ENCODE data around the gene NR4A3.
A peak's percentile ranks its signal among the peaks of the same experiment; 100 is the strongest.

Gene NR4A3

GRCh38 chr9:99816392-99816791 lies 5.3 kb upstream of the NR4A3 start:
- DNase-seq = no peak

GRCh38 chr9:99818500-99818899 lies 3.2 kb upstream of the NR4A3 start:
- DNase-seq = peak; percentile 60

- DNase-seq = peak; percentile 93
These were observed 2.4 kb upstream of the NR4A3 start for GRCh38 chr9:99819123-99819855.

- peak; percentile 97 for DNase-seq
These were observed 1.6 kb upstream of the NR4A3 start for GRCh38 chr9:99819856-99820684.

GRCh38 chr9:99820685-99821395 lies 845 bp upstream of the NR4A3 start:
- DNase-seq = peak; percentile 61

GRCh38 chr9:99822109-99822805 lies 572 bp downstream of the NR4A3 start:
- DNase-seq = no peak

GRCh38 chr9:99822806-99823591 lies 1.3 kb downstream of the NR4A3 start:
- DNase-seq = peak; percentile 71

- DNase-seq = peak; percentile 68
These were observed 2.1 kb downstream of the NR4A3 start for GRCh38 chr9:99823681-99824377.

GRCh38 chr9:99824378-99825171 lies 2.9 kb downstream of the NR4A3 start:
- DNase-seq = peak; percentile 82

- DNase-seq = peak; percentile 56
These were observed 3.7 kb downstream of the NR4A3 start for GRCh38 chr9:99825172-99826046.

- DNase-seq = no peak
These were observed 4.9 kb downstream of the NR4A3 start for GRCh38 chr9:99826579-99826978.

GRCh38 chr9:99827244-99827643 lies 5.6 kb downstream of the NR4A3 start:
- DNase-seq = no peak

- no peak for DNase-seq
These were observed 6.3 kb downstream of the NR4A3 start for GRCh38 chr9:99828054-99828416.

GRCh38 chr9:99828417-99829176 lies 6.9 kb downstream of the NR4A3 start:
- peak; percentile 71 for DNase-seq

- DNase-seq = no peak
These were observed 10.3 kb downstream of the NR4A3 start for GRCh38 chr9:99831857-99832557.

- no peak for DNase-seq
These were observed 10.8 kb downstream of the NR4A3 start for GRCh38 chr9:99832558-99832864.

- no peak for DNase-seq
These were observed 12.1 kb downstream of the NR4A3 start for GRCh38 chr9:99833735-99834134.

GRCh38 chr9:99834474-99834873 lies 12.8 kb downstream of the NR4A3 start:
- DNase-seq = no peak
